Measurements from ENCODE around the gene LARGE1. TPM values are rescaled to one million over a fixed set of nuclear protein-coding genes. Genes with fewer than 3 reads are reported as not detected.

Gene LARGE1
- 4.5 and 4.9 TPM in 2 replicates for total RNA-seq

DNA sequence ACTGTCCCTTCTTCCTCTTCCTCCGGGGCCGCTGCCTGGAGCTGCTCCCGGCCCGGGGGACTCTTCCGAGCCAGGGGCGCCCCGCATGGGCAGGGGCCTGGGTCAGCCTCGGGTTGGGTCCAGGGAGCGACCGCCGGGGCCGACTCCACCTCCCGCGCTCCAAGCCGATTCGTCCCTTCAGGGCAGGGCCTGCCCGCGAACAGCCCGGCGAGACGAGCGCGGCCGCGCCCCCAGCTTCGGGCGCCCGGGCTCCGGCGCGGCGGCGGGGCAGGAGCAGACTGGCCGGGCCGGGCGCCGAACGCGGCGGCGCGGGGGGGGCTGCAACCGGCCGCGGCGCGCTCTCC, at the start of gene LARGE1:
LARGE1 (minus strand) TSS at position 280 of the 344 bp plus-strand sequence.

Measured in mammary microvascular endothelial cell (primary cell).